Muscle layer of colon (tissue), 2 donors: Measurements from ENCODE around the gene C3orf22.

Source experiments
- H3K27ac ChIP-seq: one replicate; pipeline ENCODE4 v1.7.0; 2013; ENCODE audit warnings: low read depth, mild to moderate bottlenecking, low read length, moderate library complexity
- H3K27me3 ChIP-seq, 2 donors: one replicate each; pipeline ENCODE4 v1.7.0; 2013; ENCODE audit warnings: low read length in 2 of 2, mild to moderate bottlenecking in 2 of 2; ENCODE audit not compliant: insufficient read depth in 2 of 2, control insufficient read depth in 1 of 2
- H3K36me3 ChIP-seq: one replicate; pipeline ENCODE4 v1.7.0; 2013; ENCODE audit warnings: mild to moderate bottlenecking, low read length; ENCODE audit not compliant: insufficient read depth
- H3K4me1 ChIP-seq: one replicate; pipeline ENCODE4 v1.7.0; 2013; ENCODE audit warnings: mild to moderate bottlenecking, low read length; ENCODE audit not compliant: insufficient read depth
- H3K4me3 ChIP-seq, 2 donors: one replicate each; pipeline ENCODE4 v1.7.0; 2013; ENCODE audit warnings: low read length in 2 of 2, low read depth in 1 of 2, mild to moderate bottlenecking in 1 of 2, moderate library complexity in 1 of 2
- H3K9ac ChIP-seq: one replicate; pipeline ENCODE4 v1.7.0; 2013; ENCODE audit warnings: low read length
- H3K9me3 ChIP-seq: one replicate; pipeline ENCODE4 v1.7.0; 2013; ENCODE audit warnings: mild to moderate bottlenecking, low read length
- donor health status: abdominal sarcoma.
- donor health status: Adenocarcinoma of cecum.

The C3orf22 gene

DNA sequence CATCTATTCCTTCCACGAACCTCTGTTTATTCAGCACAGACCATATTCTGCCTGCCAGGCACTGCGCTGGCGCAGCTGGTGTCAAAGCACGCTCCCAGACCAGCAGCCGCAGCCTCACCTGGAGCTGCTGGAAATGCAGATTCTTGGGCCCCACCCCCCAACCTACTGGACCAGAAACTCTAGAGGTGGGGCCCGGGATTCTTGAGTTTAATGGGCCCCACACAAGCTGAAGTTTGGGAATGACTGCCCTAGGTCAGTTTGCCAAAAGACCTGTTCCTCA, 27.7 kb downstream of the C3orf22 start:
- Histone ChIP-seq H3K9me3 (no peaks in the 10 kb centered on the region), H3K4me1 (no peaks in the 10 kb centered on the region), H3K27ac (no peak overlapping the region), H3K4me3 (no peak overlapping the region), H3K9ac (no peak overlapping the region), H3K27me3 (no peaks in the 10 kb centered on the region), H3K36me3 (no peaks in the 10 kb centered on the region)

DNA sequence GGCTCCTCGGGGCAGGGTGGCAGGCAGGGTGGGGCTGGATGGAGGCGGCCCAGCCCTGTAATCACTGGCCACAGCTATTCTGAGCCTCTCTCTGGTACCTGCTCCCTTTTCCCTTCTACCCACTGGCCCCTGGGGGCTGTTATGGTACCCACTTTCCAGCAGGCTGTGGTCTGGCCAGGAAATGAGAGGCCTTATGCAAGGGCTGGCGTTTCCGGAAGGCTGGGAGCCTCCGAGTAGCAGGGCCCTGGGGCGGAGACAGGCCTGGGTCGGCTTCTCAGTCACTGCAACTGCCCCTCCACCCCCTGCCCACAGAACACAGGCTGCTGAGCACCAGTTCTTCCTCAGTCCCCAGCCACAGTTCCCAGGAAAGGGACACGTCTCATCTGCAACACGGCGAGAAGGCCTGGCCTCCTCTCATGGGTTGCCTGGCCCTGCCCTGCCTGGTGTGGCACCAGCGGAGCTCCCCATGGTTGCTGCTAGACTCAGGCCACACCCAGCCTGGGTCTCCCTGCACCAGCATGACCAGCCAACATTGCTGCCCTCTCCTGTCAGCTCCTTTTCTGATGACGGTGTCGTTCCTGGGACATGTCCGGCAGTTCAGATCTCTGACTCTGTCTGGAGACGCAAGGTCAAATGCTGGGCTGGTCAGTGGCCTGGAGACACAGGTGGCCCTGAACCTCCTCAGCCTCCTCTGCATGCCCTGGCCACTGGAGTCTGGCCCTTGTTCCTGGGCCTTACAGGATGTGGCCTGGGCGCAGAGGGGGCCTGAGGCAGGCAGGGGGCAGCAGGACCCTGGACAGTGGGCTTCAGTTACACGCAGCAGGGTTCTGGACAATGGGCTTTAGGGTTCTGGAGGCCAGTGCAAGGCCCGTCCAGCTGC, 28.3 kb downstream of the C3orf22 start:
- Histone ChIP-seq H3K4me3 (no peak overlapping the region), H3K4me1 (no peaks in the 10 kb centered on the region), H3K9me3 (no peaks in the 10 kb centered on the region), H3K36me3 (no peaks in the 10 kb centered on the region), H3K27ac (no peak overlapping the region), H3K9ac (no peak overlapping the region), H3K27me3 (no peaks in the 10 kb centered on the region)

DNA sequence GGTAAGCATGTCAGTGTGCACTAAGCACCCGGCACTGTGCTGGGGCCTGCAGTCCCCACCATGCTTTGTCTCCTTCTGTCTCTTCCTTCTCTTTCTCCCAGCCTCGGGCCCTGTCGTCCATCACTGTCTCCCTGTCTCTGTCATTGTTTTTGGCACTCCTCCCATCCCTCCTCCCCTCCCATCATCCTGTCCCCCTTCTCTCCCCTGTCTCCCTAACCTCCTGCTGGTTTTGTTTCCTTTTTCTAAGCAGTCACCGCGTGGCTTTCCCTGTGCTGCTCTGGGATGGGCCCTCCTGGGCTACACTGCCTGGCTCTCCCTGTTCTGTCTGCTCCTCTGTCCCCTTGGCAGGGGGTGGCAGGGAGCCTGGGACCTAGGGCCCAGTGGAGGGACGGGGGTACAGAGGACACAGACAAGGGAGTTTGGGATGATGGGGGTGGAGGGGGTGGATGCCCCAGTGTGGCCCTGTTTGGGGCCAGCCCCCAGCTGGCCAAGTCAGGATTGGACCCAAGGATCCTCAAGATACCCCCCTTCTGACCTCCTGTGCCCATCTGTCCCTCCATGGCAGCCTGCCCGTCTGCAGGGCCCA, 29.1 kb downstream of the C3orf22 start:
- no peak overlapping the region for H3K9ac ChIP-seq
- H3K4me1 ChIP-seq = peaks cover 2% of the 10 kb centered on the region
- H3K36me3 ChIP-seq = no peaks in the 10 kb centered on the region
- no peak overlapping the region for H3K4me3 ChIP-seq
- peaks cover 0 to 4% of the 10 kb centered on the region in 2 donors for H3K27me3 ChIP-seq
- H3K9me3 ChIP-seq = no peaks in the 10 kb centered on the region
- H3K27ac ChIP-seq = no peak overlapping the region

- H3K9me3 ChIP-seq = no peaks in the 10 kb centered on the region
- H3K4me3 ChIP-seq = no peak overlapping the region
- H3K36me3 ChIP-seq = no peaks in the 10 kb centered on the region
- peaks cover 0 to 9% of the 10 kb centered on the region in 2 donors for H3K27me3 ChIP-seq
- H3K27ac ChIP-seq = no peak overlapping the region
- peaks cover 4% of the 10 kb centered on the region for H3K4me1 ChIP-seq
- H3K9ac ChIP-seq = no peak overlapping the region
Measured at GRCh38 chr3:126528800-126529541, 29.8 kb downstream of the C3orf22 start.

DNA sequence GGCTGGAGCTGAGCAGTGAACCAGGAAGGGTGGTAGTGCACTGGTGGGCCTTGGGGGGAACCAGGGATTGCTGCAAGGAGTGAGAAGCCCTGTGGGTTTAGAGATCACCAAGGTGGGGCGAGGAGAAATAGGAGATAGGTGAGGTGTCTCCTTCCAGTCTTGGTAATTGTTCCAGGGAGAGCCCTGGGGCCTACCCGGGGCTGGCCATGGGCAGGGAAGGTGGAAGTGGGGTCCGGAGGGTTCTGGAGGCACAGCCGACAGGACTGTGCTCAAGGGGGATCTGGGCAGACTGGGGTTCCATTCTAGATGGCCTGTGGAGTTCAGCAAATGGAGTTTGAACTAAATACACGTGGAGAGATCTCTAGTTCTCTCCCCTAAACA, 30.3 kb downstream of the C3orf22 start:
- peaks cover 0 to 15% of the 10 kb centered on the region in 2 donors for H3K27me3 ChIP-seq
- no peak overlapping the region for H3K4me3 ChIP-seq
- peaks cover 4% of the 10 kb centered on the region for H3K4me1 ChIP-seq
- no peak overlapping the region for H3K9ac ChIP-seq
- H3K27ac ChIP-seq = no peak overlapping the region
- H3K9me3 ChIP-seq = no peaks in the 10 kb centered on the region
- H3K36me3 ChIP-seq = no peaks in the 10 kb centered on the region

DNA sequence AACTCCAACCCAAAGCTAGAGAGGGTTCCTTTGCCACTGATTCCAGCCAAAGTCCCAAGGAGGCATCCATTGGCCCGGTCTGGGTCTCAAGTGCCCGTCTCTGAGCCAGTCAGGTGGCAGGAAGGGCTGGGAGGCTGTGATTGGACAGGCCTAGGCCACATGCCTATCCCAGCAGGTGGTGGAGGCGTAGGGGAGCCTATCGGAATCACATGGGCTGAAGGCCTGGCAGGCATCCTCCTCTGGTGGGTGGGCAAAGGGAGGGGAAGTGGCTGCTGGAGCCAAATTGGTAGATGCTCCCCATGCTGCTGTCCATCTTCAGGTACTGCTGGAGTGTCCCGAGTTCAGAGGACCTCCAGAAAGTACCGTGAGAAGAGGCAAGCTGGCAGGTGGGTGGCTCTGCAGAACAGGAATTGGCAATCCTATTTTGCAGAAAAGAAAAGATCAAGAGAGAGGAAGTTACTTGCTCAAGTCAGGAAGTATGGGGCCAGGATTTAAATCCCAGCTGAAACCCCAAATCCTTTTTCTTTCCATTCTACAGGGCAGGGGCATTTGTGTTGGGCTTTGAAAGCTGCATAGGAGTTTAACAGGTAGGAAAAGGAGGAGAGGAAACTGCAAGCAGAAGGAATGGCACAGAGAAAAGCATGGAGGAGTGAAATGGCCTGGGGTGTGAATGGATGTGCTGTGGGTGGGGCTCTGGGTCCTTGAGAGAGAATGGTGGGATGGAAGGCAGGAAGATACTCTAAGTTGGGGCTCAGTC, 31.1 kb downstream of the C3orf22 start:
- Histone ChIP-seq H3K27me3 (peaks cover 6 to 16% of the 10 kb centered on the region in 2 donors), H3K4me3 (no peak overlapping the region), H3K9ac (no peak overlapping the region), H3K36me3 (no peaks in the 10 kb centered on the region), H3K9me3 (no peaks in the 10 kb centered on the region), H3K27ac (no peak overlapping the region), H3K4me1 (peaks cover 4% of the 10 kb centered on the region)

DNA sequence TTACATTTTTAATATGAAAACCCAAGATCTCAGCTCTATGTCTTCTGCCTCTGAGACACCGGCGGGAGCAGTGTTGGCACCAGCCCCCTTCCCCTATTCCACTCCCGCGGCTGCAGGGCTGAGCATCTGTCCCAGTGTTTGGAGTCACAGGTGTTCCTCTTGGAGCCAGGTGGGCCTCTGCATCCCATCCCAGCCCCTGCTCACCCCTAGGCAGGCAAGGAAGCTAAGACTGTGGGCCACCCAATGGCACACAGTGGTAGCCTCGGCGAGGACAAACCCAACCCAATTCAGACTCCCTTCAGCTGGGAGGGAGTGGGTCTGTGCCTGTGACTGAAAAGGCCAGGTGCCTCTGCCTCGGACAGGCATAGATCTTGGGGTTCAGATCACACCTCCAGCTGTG, 31.7 kb downstream of the C3orf22 start:
- Histone ChIP-seq H3K9ac (no peak overlapping the region), H3K27ac (no peak overlapping the region), H3K36me3 (no peaks in the 10 kb centered on the region), H3K9me3 (no peaks in the 10 kb centered on the region), H3K4me1 (peaks cover 4% of the 10 kb centered on the region), H3K27me3 (peaks cover 9 to 16% of the 10 kb centered on the region in 2 donors), H3K4me3 (no peak overlapping the region)

DNA sequence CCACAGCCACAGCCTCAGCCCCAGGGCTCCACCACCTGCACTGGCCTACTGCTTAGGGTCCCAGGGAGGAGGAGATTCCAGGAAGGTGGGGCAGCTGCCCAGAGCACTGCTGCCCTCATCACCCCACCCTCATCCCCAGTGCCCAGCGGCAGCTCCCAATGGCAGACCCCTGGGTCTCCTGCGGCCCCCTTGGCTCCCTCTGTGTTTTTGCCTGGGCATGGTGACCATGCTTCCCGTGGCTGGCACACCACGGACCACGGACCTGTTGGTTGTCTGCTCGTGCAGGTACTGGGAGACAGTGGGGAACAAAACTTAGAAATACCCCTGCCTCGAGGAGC, 32.1 kb downstream of the C3orf22 start:
- Histone ChIP-seq H3K27me3 (peaks cover 9 to 16% of the 10 kb centered on the region in 2 donors), H3K9ac (no peak overlapping the region), H3K27ac (no peak overlapping the region), H3K4me1 (peaks cover 4% of the 10 kb centered on the region), H3K36me3 (no peaks in the 10 kb centered on the region), H3K9me3 (no peaks in the 10 kb centered on the region), H3K4me3 (no peak overlapping the region)

- Histone ChIP-seq H3K4me1 (peaks cover 4% of the 10 kb centered on the region), H3K36me3 (no peaks in the 10 kb centered on the region), H3K27ac (no peak overlapping the region), H3K4me3 (no peak overlapping the region), H3K9me3 (no peaks in the 10 kb centered on the region), H3K9ac (no peak overlapping the region), H3K27me3 (peaks cover 9 to 16% of the 10 kb centered on the region in 2 donors)
Measured at GRCh38 chr3:126525853-126526667, 32.7 kb downstream of the C3orf22 start.

GRCh38 chr3:126525091-126525852, 33.5 kb downstream of the C3orf22 start:
- H3K4me1 ChIP-seq = peaks cover 4% of the 10 kb centered on the region
- no peak overlapping the region for H3K4me3 ChIP-seq
- no peaks in the 10 kb centered on the region for H3K9me3 ChIP-seq
- peaks cover 9 to 16% of the 10 kb centered on the region in 2 donors for H3K27me3 ChIP-seq
- no peak overlapping the region for H3K9ac ChIP-seq
- H3K27ac ChIP-seq = no peak overlapping the region
- no peaks in the 10 kb centered on the region for H3K36me3 ChIP-seq
